Neuronal stem cell (in vitro differentiated cells): ENCODE data around the gene UNC5C.

ENCODE experiments used
- DNase-seq: peaks from one replicate; pipeline ENCODE4 v3.0.0-alpha.2; 2013; ENCODE audit warnings: low spot score
- H2AFZ ChIP-seq: one replicate; pipeline ENCODE4 v1.6.1; 2013; ENCODE audit warnings: mild to moderate bottlenecking, low read length, inconsistent platforms
- H2AK5ac ChIP-seq: 2 replicates; pipeline ENCODE4 v1.6.1; 2013; ENCODE audit warnings: low read depth, mild to moderate bottlenecking, inconsistent platforms, low read length, moderate library complexity, mixed read lengths
- H2BK120ac ChIP-seq: 2 replicates; pipeline ENCODE4 v1.6.1; 2013; ENCODE audit warnings: low read depth, mild to moderate bottlenecking, inconsistent platforms, low read length, moderate library complexity, mixed read lengths
- H2BK12ac ChIP-seq: one replicate; pipeline ENCODE4 v1.6.1; 2013; ENCODE audit warnings: low read length, inconsistent platforms
- H2BK15ac ChIP-seq: 2 replicates; pipeline ENCODE4 v1.6.1; 2013; ENCODE audit warnings: mild to moderate bottlenecking, low read length, inconsistent platforms, mixed read lengths
- H2BK5ac ChIP-seq: one replicate; pipeline ENCODE4 v1.6.1; 2013; ENCODE audit warnings: inconsistent platforms, mild to moderate bottlenecking, low read length, moderate library complexity
- H3K14ac ChIP-seq: one replicate; pipeline ENCODE4 v1.6.1; 2013; ENCODE audit warnings: low read length, inconsistent platforms
- H3K18ac ChIP-seq: 2 replicates; pipeline ENCODE4 v1.6.1; 2013; ENCODE audit warnings: low read length, inconsistent platforms
- H3K23ac ChIP-seq: 2 replicates; pipeline ENCODE4 v1.6.1; 2013; ENCODE audit warnings: low read depth, mild to moderate bottlenecking, mixed read lengths, low read length, inconsistent platforms; ENCODE audit not compliant: poor library complexity
- H3K27ac ChIP-seq: replicated peaks from 3 replicates; pipeline ENCODE4 v1.5.1; 2013; ENCODE audit warnings: low read length, inconsistent platforms
- H3K27me3 ChIP-seq, 3 experiments: 2 replicates each; pipeline ENCODE4 v1.6.1; 2013; ENCODE audit warnings: low read length in 3 of 3, mild to moderate bottlenecking in 2 of 3, inconsistent platforms in 1 of 3, low read depth in 1 of 3, mixed read lengths in 1 of 3, moderate library complexity in 1 of 3; ENCODE audit not compliant: control insufficient read depth in 3 of 3, insufficient read depth in 3 of 3
- H3K36me3 ChIP-seq, 2 donors: replicated peaks in 1 of 2; 2 replicates each; pipeline ENCODE4 v1.6.1; 2013; ENCODE audit warnings: low read length in 2 of 2; ENCODE audit not compliant: control insufficient read depth in 2 of 2, insufficient read depth in 2 of 2
- H3K4ac ChIP-seq: 2 replicates; pipeline ENCODE4 v1.6.1; 2013; ENCODE audit warnings: inconsistent platforms, mild to moderate bottlenecking, low read length, moderate library complexity
- H3K4me1 ChIP-seq, 2 donors: 1 replicate in 1 of 2; 2 replicates in 1 of 2; pipeline ENCODE4 v1.6.1; 2013; ENCODE audit warnings: low read length in 2 of 2, low read depth in 1 of 2; ENCODE audit not compliant: control insufficient read depth in 2 of 2, insufficient read depth in 1 of 2
- H3K4me2 ChIP-seq: one replicate; pipeline ENCODE4 v1.6.1; 2013; ENCODE audit warnings: mild to moderate bottlenecking, low read length, inconsistent platforms; ENCODE audit not compliant: insufficient read depth, poor library complexity, severe bottlenecking
- H3K4me3 ChIP-seq, 2 donors: 2 replicates each; pipeline ENCODE4 v1.5.1; 2013; ENCODE audit warnings: low read length in 2 of 2, mild to moderate bottlenecking in 2 of 2, inconsistent platforms in 1 of 2, moderate library complexity in 1 of 2
- H3K79me1 ChIP-seq: one replicate; pipeline ENCODE4 v1.6.1; 2013; ENCODE audit warnings: low read depth, mild to moderate bottlenecking, inconsistent platforms, low read length, moderate library complexity
- H3K9ac ChIP-seq: one replicate; pipeline ENCODE4 v1.6.1; 2013; ENCODE audit warnings: mild to moderate bottlenecking, low read depth, low read length, inconsistent platforms; ENCODE audit not compliant: poor library complexity
- H3K9me3 ChIP-seq, 2 donors: replicated peaks in 1 of 2; 2 replicates each; pipeline versions ENCODE3 to v1.6.1; 2013; ENCODE audit warnings: low read length in 2 of 2, mild to moderate bottlenecking in 2 of 2, inconsistent platforms in 1 of 2, low read depth in 1 of 2, mixed read lengths in 1 of 2, moderate library complexity in 1 of 2; ENCODE audit not compliant: control insufficient read depth in 2 of 2, insufficient read depth in 1 of 2
- H4K8ac ChIP-seq: one replicate; pipeline ENCODE4 v1.6.1; 2013; ENCODE audit warnings: low read depth, mild to moderate bottlenecking, inconsistent platforms, low read length, moderate library complexity
- H4K91ac ChIP-seq: one replicate; pipeline ENCODE4 v1.6.1; 2013; ENCODE audit warnings: low read length, low read depth, mild to moderate bottlenecking, inconsistent platforms; ENCODE audit not compliant: poor library complexity
- WGBS, 2 donors: extraction: QIAGEN DNeasy Blood & Tissue Kit; methylation state at CpG; one replicate each; pipeline ENCODE4 v1.1.7; 2013; ENCODE audit warnings: missing lambda C conversion rate in 2 of 2, mixed read lengths in 1 of 2; ENCODE audit not compliant: insufficient read length in 2 of 2, insufficient replicate concordance in 1 of 2; ENCODE audit errors: extremely low coverage in 2 of 2; 5-methylcytosine and 5-hydroxymethylcytosine counted together

UNC5C gene

GRCh38 chr4:95318483-95318882 lies 230.3 kb downstream of the UNC5C start:
- Histone ChIP-seq H2BK5ac (no peak overlapping the region), H3K36me3 (no peaks in the 10 kb centered on the region), H3K9me3 (no peaks in the 10 kb centered on the region), H3K14ac (no peak overlapping the region), H3K18ac (no peak overlapping the region), H2AFZ (no peak overlapping the region), H3K9ac (no peak overlapping the region), H3K27me3 (no peaks in the 10 kb centered on the region), H2AK5ac (no peak overlapping the region), H3K23ac (no peak overlapping the region), H3K4me2 (no peak overlapping the region), H4K91ac (no peak overlapping the region), H3K4ac (no peak overlapping the region), H4K8ac (no peak overlapping the region), H2BK15ac (no peak overlapping the region), H3K4me1 (peaks cover 12 to 18% of the 10 kb centered on the region in 2 donors), H3K79me1 (no peaks in the 10 kb centered on the region), H3K27ac (no peak overlapping the region), H3K4me3 (no peak overlapping the region), H2BK120ac (no peak overlapping the region), H2BK12ac (no peak overlapping the region)
- DNase-seq: no peak
- no CpG with 5 or more reads among the region's 1 CpG for WGBS, 2 donors

- no peak for DNase-seq
- H3K18ac ChIP-seq: no peak overlapping the region
- no peak overlapping the region for H2BK12ac ChIP-seq
- H3K9ac ChIP-seq: no peak overlapping the region
- no peak overlapping the region for H3K27ac ChIP-seq
- WGBS, 2 donors: no CpG with 5 or more reads among the region's 3 CpGs
- no peak overlapping the region for H2BK5ac ChIP-seq
- no peak overlapping the region for H3K14ac ChIP-seq
- H3K4me2 ChIP-seq: no peak overlapping the region
- no peak overlapping the region for H3K23ac ChIP-seq
- no peak overlapping the region for H2BK120ac ChIP-seq
- H3K27me3 ChIP-seq: no peaks in the 10 kb centered on the region
- H3K4me1 ChIP-seq: peaks cover 12 to 18% of the 10 kb centered on the region in 2 donors
- H3K79me1 ChIP-seq: no peaks in the 10 kb centered on the region
- no peaks in the 10 kb centered on the region for H3K9me3 ChIP-seq
- no peak overlapping the region for H2AFZ ChIP-seq
- no peaks in the 10 kb centered on the region for H3K36me3 ChIP-seq
- H4K8ac ChIP-seq: no peak overlapping the region
- no peak overlapping the region for H3K4me3 ChIP-seq
- no peak overlapping the region for H3K4ac ChIP-seq
- H2AK5ac ChIP-seq: no peak overlapping the region
- H2BK15ac ChIP-seq: no peak overlapping the region
- H4K91ac ChIP-seq: no peak overlapping the region
Observed at GRCh38 chr4:95318044-95318443, 230.7 kb downstream of the UNC5C start.

GRCh38 chr4:95317085-95317793 lies 231.5 kb downstream of the UNC5C start:
- Histone ChIP-seq H2BK120ac (no peak overlapping the region), H2AK5ac (no peak overlapping the region), H3K4me1 (peaks cover 12 to 18% of the 10 kb centered on the region in 2 donors), H4K91ac (no peak overlapping the region), H3K14ac (no peak overlapping the region), H3K4me2 (no peak overlapping the region), H2BK5ac (no peak overlapping the region), H3K27me3 (no peaks in the 10 kb centered on the region), H3K18ac (no peak overlapping the region), H2BK12ac (no peak overlapping the region), H3K9ac (no peak overlapping the region), H3K4ac (no peak overlapping the region), H2AFZ (peak overlapping the region; percentile 61), H3K27ac (no peak overlapping the region), H3K4me3 (no peak overlapping the region), H3K23ac (no peak overlapping the region), H2BK15ac (no peak overlapping the region), H3K9me3 (no peaks in the 10 kb centered on the region), H4K8ac (no peak overlapping the region), H3K36me3 (no peaks in the 10 kb centered on the region), H3K79me1 (no peaks in the 10 kb centered on the region)
- WGBS, 2 donors: 100% methylated on average over 1 of the region's 10 CpGs; no CpG with 5 or more reads in 1 of the 2 donors
- DNase-seq: no peak

- Histone ChIP-seq H4K8ac (no peak overlapping the region), H3K27me3 (no peaks in the 10 kb centered on the region), H3K23ac (no peak overlapping the region), H2BK15ac (no peak overlapping the region), H3K4me2 (no peak overlapping the region), H2BK12ac (no peak overlapping the region), H3K14ac (no peak overlapping the region), H3K4me1 (peaks cover 12 to 18% of the 10 kb centered on the region in 2 donors), H3K79me1 (no peaks in the 10 kb centered on the region), H2AFZ (no peak overlapping the region), H2AK5ac (no peak overlapping the region), H3K18ac (no peak overlapping the region), H3K4me3 (no peak overlapping the region), H3K27ac (no peak overlapping the region), H4K91ac (no peak overlapping the region), H3K9me3 (no peaks in the 10 kb centered on the region), H3K4ac (no peak overlapping the region), H3K36me3 (no peaks in the 10 kb centered on the region), H3K9ac (no peak overlapping the region), H2BK5ac (no peak overlapping the region), H2BK120ac (no peak overlapping the region)
- WGBS, 2 donors: no CpG with 5 or more reads among the region's 1 CpG
- DNase-seq: no peak
Observed at GRCh38 chr4:95314573-95314972, 234.2 kb downstream of the UNC5C start.
